NCI-H1417 treated with DMSO at 0.1 percent for 48 hours (cell line): ENCODE results near the gene MBTD1.

ENCODE experiments used
- DNase-seq: peaks from one replicate; lab custom pipeline; 2025; lab: John Stamatoyannopoulos, UW

The MBTD1 gene

DNA sequence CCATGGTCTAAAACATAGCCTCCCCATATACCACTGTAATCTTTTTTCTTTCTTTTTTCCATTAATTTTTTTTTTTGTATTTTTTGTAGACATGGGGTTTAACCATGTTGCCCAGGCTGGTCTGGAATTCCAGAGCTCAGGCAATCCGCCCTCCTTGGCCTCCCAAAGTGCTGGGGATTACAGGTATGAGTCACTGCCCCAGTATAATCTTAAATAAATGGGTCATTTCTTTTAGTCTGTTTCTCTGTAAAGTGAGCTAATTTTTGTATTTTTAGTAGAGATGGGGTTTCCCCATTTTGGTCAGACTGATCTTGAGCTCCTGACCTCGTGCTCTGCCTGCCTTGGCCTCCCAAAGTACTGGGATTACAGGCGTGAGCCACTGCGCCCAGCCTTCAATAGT is 112.2 kb downstream of the MBTD1 start:
- no peak for DNase-seq

GRCh38 chr17:51144266-51145022 is 115.4 kb downstream of the MBTD1 start:
- no peak for DNase-seq

DNA sequence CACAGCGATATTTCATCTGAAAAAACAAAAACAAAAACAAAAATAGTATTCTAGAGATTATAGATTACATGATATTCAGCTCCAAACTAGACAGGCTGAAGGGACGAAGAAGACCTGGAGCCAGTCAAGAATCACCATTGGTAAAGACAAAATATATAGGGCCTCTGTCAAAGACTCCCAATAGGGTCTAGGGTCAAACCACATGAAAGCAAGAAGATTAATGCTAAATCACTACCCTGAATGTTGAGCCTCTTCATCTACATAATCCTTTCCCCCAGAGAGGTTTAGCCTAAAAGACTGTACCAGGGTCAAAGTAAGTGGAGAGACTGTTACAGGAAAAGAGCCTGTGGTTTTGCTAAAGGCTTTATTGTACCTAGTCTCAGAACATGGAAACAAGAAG is 117.3 kb downstream of the MBTD1 start:
- no peak for DNase-seq

GRCh38 chr17:51135956-51136355 is 123.9 kb downstream of the MBTD1 start:
- no peak for DNase-seq

DNA sequence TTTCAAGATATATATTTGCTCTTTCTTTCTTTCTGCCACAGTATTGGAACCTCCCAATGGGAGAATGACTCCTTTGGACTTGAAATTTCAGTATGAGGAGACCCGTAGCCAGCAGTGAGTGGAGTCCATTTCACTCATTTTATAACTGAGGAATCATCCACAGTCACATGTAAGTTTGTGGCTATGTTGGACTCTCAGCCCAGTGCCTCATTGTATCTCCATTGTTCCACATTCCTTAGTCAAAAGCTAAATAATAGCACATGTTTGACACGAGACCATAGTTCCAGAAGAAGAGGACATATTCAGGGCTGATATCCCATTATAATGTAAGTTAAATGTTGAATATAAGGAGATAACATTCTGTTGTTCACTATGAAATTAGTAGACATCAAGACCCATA is 126.5 kb downstream of the MBTD1 start:
- DNase-seq, result no peak

- no peak for DNase-seq
These were observed 126.9 kb downstream of the MBTD1 start for GRCh38 chr17:51132964-51133319.

DNA sequence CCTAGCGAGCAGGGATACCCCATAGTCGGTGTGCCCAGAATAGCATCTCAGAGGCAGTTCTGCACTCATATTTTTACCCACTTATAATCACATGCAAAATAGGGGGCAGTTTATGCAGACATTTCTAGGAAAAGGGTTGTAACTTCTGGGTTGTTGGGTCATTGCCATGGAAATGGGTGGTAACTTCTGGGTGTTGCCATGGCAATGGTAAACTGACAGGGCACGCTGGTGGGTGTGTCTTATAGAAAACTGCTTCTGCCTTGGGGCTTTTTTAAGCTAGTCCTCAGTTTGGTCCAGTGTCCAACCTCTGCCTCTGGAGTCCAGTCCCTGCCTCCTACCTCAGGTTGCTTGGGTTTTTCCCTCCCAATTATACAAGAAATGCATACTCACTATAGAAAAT is 131.8 kb downstream of the MBTD1 start:
- no peak for DNase-seq
